ENCODE results near the gene RNF38.
"Not testable (repeated sequence)": the region's sequence is repeated elsewhere in the genome, so short reads cannot be mapped to it uniquely, and the experiment has no call there.

Gene RNF38

DNA sequence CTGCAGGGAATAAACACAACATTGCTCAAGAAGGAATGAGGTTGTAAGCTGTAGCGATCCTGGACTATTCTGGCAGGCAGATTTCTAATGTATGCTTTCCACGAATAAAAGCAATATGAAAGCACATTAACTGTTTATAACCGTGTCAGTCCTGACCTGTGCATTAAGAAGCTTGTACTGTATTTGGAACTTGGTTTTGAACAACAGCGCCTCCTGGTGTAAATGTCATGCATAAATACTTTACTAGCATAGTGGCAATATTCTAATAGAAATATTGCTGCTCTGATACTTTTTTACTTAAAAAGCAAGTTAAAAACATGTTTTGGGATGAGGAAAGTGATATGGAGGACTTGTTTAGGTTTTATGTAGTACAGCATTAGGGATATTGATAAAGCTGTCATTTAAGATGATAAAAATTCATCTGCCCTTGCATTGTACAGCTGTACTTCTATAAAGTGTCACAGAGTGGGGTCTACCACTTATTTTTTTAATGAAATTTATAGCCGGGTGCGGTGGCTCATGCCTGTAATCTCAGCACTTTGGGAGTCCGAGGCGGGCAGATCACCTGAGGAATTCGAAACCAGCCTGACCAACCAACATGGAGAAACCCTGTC, 71.2 kb downstream of the RNF38 start:
- DNase-seq (ENCODE audit: low read depth), result peak; percentile 10

GRCh38 chr9:36325081-36325828, 74.8 kb downstream of the RNF38 start:
- no peak for DNase-seq (ENCODE audit: low read depth)

DNA sequence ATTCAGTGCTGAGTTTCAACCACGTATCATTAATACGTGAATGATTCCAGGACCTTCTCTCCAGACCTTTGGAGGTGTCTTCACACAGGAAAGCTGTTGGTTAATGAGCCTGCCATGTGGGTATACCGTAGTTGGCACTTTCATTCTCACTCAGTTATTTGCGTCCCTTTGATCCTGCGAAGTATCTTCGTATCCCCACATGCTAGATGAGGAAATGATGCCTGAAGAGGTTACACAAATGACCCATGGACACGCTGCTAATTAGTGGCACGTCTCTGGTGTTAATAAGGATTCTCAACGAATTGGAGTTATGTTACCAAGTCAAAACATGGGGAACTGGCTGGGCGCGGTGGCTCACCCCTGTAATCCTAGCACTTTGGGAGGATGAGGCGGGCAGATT, 76.1 kb downstream of the RNF38 start:
- DNase-seq (ENCODE audit: low read depth), result no peak

- DNase-seq (ENCODE audit: low read depth), result no peak
Observed at GRCh38 chr9:36322462-36322861, 77.6 kb downstream of the RNF38 start.

DNA sequence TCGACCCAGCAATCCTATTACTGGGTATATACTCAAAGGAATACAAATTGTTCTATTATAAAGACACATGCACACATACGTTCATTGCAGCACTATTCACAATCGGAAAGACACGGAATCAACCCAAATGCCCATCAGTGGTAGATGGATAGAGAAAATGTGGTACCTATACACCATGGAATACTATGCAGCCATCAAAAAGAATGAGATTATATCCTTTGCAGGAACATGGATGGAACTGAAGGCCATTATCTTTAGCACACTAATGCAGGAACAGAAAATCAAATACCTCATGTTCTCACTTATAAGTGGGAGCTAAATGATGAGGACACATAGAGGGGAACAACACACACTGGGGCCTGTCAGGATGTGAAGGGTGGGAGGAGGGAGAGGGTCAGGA, 78.2 kb downstream of the RNF38 start:
- not testable (repeated sequence) for DNase-seq (ENCODE audit: low read depth)

- no peak for DNase-seq (ENCODE audit: low read depth)
Observed at GRCh38 chr9:36320466-36320865, 79.6 kb downstream of the RNF38 start.

- no peak for DNase-seq (ENCODE audit: low read depth)
Observed at GRCh38 chr9:36319806-36320205, 80.3 kb downstream of the RNF38 start.

DNA sequence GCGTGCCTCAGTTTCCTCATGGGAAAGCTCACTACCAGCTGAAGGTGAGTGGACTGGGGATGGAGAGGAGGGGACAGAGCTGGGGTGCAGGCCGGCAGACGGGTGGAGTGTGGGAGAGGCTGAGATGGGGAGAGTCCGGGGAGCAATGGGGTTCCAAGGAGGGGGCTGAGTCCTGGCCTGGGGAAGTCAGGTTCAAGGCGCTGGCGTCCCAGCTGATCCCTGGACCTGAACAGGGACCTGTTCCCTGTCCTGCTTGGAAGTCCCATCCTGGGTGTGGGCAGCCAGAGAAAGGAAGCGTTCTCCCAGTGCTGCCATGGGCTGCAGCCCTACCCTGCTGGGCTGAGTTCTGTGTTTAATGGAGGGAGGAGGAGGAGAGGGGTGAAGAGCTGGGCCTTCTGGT, 80.9 kb downstream of the RNF38 start:
- DNase-seq (ENCODE audit: low read depth), result no peak

DNA sequence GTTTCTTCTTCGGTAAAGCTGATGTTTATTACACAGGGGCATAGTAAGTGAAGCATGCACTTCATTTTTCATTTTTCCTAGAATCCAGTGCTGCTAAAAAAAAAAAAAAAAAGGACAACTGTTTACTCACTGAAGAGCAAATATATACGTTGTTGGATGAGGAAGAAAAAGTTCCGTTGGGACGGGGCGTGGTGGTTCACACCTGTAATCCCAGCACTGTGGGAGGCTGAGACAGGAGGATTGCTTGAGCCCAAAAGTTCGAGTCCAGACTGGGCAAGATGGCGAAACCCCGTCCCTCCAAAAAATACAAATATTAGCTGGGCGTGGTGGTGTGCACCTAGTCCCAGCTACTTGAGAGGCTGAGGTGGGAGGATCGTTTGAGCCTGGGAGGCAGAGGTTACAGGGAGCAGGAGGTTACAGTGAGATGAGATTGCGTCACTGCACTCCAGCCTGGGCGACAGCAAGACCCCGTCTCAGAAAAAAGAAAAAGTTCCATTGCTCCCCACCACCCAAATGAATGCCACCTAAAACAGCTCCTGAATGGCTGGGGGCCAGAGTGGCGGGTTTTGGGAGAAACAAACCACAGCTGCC, 81.8 kb downstream of the RNF38 start:
- DNase-seq (ENCODE audit: low read depth), result no peak

GRCh38 chr9:36317766-36318165, 82.3 kb downstream of the RNF38 start:
- no peak for DNase-seq (ENCODE audit: low read depth)

- no peak for DNase-seq (ENCODE audit: low read depth)
Observed at GRCh38 chr9:36316611-36317317, 83.3 kb downstream of the RNF38 start.

DNA sequence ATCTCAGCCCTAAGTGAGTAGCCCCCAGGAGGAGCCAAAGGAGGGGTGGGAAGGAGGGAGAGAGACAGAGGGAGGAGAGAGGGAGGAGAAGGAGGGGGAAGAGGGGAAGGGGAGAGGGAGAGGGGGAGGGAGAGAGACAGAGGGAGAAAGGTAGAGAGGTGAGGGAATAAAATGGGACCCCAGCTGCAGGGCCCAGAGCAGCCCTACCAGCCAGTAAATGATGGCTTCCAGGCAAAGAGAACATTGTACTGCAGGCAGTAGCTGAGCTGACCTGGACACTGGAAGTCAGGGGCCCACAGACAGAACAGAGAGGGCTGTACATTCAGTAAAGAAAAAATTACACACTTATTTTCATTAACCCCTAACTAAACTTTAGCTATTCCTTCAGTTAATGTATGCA, 84.0 kb downstream of the RNF38 start:
- DNase-seq (ENCODE audit: low read depth), result no peak

GRCh38 chr9:36315283-36315682, 84.8 kb downstream of the RNF38 start:
- DNase-seq (ENCODE audit: low read depth), result no peak

- DNase-seq (ENCODE audit: low read depth), result no peak
Observed at GRCh38 chr9:36314740-36315139, 85.3 kb downstream of the RNF38 start.

- no peak for DNase-seq (ENCODE audit: low read depth)
Observed at GRCh38 chr9:36306471-36307306, 93.4 kb downstream of the RNF38 start.

GRCh38 chr9:36304366-36304765, 95.7 kb downstream of the RNF38 start:
- DNase-seq (ENCODE audit: low read depth), result not testable (repeated sequence)

DNA sequence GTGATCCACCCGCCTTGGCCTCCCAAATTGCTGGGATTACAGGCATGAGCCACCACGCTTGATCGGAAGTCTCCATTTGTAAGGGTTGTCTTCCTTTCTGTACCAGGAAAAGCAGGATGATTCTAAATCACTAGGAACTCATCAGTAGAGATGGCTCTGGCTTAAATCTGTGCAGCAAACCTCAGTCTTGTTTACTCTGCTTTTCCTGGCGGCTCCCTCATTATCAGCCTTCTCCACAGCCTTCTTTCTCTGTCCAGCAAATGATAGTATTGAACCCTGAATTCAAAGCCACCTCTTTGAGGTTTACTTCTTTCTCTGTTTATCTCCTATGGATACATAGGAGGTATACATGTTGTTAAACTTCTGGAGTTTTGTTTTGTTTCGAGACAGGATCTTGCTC, 98.8 kb downstream of the RNF38 start:
- DNase-seq (ENCODE audit: low read depth), result no peak

- DNase-seq (ENCODE audit: low read depth), result no peak
Observed at GRCh38 chr9:36298566-36298965, 101.5 kb downstream of the RNF38 start.

- DNase-seq (ENCODE audit: low read depth), result no peak
Observed at GRCh38 chr9:36297798-36298197, 102.3 kb downstream of the RNF38 start.

GRCh38 chr9:36294996-36295395, 105.1 kb downstream of the RNF38 start:
- DNase-seq (ENCODE audit: low read depth), result not testable (repeated sequence)

GRCh38 chr9:36293918-36294317, 106.2 kb downstream of the RNF38 start:
- no peak for DNase-seq (ENCODE audit: low read depth)

DNA sequence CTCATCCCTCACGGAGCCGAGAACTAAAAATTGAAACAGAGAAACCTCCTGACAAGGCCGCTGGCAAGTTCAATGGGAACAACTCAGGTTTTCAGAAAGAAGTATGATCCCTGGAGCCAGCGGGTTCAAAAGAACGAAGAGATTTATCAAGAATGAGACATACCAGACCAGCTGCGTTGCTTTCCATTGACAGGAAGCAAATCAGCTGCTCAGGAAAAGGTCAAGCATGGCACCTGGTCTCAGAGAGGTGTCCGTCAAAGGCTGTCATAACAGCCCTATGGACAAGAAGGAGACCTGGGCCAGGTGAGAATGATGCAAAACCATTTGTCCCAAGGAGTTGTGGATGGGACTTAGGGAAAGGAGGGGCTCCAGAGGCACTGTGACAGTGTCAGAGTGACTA, 106.9 kb downstream of the RNF38 start:
- no peak for DNase-seq (ENCODE audit: low read depth)
